OCI-LY7 (cell line): ENCODE data around the gene ANO9.

Experiments used
- CTCF ChIP-seq: fragments of 200-600 bp; sonication (generic); conservative IDR thresholded peaks from 2 replicates; pipeline ENCODE4 v1.5.1; 2014; ENCODE audit warnings: mild to moderate bottlenecking, antibody characterized with exemption, low read length, moderate library complexity, mixed read lengths
- EZH2phosphoT487 ChIP-seq: fragments of 200-600 bp; sonication (generic); IDR thresholded peaks from 2 replicates; pipeline ENCODE4 v1.6.1; 2018; ENCODE audit warnings: low read depth, borderline replicate concordance, mild to moderate bottlenecking, mixed run types, antibody characterized with exemption, low read length, moderate library complexity, mixed read lengths

- TF ChIP-seq CTCF (no peak), EZH2phosphoT487 (no peak)
Measured at GRCh38 chr11:453564-453963, 11.8 kb upstream of the ANO9 start.
